ENCODE data around the gene DCAF5.

DCAF5 gene

DNA sequence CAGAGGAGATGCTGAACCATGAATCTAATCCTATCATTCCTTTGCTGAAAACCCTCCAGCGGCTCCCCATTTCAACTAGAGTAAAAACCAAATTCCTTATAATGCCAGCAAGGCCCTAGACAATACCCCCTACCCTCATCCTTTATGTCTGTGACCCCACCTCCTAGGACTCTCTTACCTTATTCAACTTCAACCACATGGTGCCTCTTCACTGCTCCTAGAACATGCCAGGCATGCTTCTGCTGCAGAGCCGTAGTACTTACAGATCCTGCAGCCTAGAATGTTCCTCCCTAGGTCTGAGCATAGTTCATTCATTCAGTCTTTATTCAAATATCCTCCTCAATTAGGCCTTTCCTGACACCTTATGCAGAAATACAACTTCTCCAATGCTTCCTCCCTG lies 54.9 kb downstream of the DCAF5 start:
- Histone ChIP-seq H3K79me2 (ENCODE audit: low read length) (no peaks in the 10 kb centered on the region), H3K27me3 (ENCODE audit: low read depth, low read length) (no peaks in the 10 kb centered on the region), H3K27ac (ENCODE audit: low read length) (no peak overlapping the region), H3K36me3 (replicated peaks; ENCODE audit: low read depth, low read length) (peaks cover 9% of the 10 kb centered on the region), H3K4me2 (ENCODE audit: low read length) (no peak overlapping the region), H3K4me3 (ENCODE audit: low read length) (no peak overlapping the region), H3K9me3 (ENCODE audit: insufficient read depth, low read length) (no peaks in the 10 kb centered on the region), H3K4me1 (ENCODE audit: low read length) (peaks cover 8% of the 10 kb centered on the region), H4K20me1 (ENCODE audit: insufficient read depth, low read length) (peaks cover 7% of the 10 kb centered on the region; the same call in 1 of the 2 replicates), H3K9ac (ENCODE audit: low read length) (no peak overlapping the region), H2AFZ (ENCODE audit: low read depth, low read length) (no peak overlapping the region)
- TF ChIP-seq, protein P1, sequence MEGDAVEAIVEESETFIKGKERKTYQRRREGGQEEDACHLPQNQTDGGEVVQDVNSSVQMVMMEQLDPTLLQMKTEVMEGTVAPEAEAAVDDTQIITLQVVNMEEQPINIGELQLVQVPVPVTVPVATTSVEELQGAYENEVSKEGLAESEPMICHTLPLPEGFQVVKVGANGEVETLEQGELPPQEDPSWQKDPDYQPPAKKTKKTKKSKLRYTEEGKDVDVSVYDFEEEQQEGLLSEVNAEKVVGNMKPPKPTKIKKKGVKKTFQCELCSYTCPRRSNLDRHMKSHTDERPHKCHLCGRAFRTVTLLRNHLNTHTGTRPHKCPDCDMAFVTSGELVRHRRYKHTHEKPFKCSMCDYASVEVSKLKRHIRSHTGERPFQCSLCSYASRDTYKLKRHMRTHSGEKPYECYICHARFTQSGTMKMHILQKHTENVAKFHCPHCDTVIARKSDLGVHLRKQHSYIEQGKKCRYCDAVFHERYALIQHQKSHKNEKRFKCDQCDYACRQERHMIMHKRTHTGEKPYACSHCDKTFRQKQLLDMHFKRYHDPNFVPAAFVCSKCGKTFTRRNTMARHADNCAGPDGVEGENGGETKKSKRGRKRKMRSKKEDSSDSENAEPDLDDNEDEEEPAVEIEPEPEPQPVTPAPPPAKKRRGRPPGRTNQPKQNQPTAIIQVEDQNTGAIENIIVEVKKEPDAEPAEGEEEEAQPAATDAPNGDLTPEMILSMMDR (IDR thresholded peaks at IDR 0.05; ENCODE audit: low read depth, low read length), result no peak
- TF ChIP-seq EZH2phosphoT487 (IDR thresholded peaks at IDR 0.05; ENCODE audit: low read depth), result no peak

DNA sequence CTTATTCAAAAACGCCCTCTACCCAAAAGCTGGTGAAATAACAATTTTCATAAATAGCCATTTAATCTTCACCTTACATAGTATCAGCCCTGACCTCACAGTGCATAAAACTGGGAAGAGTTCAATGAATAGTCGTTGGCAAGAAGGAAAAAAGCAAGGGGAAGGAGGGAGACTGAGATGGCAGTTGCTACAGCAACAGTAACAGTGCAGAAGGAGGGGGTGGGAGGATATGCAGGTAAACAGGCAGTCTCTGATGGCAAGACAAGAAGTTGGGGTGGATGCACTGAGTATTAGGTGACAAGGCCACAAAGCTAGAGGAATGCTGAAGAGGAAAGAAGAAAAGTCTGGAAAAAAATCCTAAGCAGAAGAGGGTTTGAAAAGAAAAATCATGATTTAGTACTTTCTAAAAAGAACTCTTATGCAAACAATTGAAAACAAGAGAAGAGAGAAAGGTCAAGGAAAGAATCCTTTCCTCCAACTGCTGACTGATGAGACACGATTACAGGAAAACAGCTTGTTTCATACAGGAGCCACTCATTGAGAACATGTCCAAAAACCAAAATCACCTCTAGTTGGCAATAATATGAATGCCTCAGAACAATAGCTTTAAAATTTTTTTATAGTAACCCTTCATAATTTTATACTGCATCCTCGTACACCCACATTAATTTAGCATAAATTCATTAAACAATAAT lies 56.0 kb downstream of the DCAF5 start:
- Histone ChIP-seq H3K4me3 (ENCODE audit: low read length) (no peak overlapping the region), H4K20me1 (ENCODE audit: insufficient read depth, low read length) (peaks cover 8% of the 10 kb centered on the region; the same call in 1 of the 2 replicates)

DNA sequence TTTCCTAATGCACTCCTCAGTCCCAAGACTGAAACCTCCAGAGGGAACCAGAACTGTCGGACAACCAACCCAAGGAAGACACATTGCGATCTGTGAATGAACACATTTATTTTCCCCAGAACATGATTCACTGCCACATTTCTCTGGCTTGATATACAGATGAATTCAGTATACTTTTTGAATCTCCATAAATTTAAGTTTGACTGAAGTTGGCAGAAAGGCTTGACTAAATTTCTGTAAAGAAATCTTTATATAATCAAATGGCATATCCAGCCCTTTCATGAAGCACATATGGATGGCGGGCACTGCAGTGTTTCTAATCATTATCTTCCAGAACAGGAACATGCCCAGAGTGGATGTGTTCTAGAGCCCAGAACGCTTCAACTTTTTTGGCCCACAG lies 56.7 kb downstream of the DCAF5 start:
- no peak overlapping the region for H3K4me3 ChIP-seq (ENCODE audit: low read length)
- no peaks in the 10 kb centered on the region for H3K9me3 ChIP-seq (ENCODE audit: insufficient read depth, low read length)
- no peaks in the 10 kb centered on the region for H3K79me2 ChIP-seq (ENCODE audit: low read length)
- TF ChIP-seq, protein P1 (IDR thresholded peaks at IDR 0.05; ENCODE audit: low read depth, low read length), result no peak
- no peak for TF ChIP-seq EZH2phosphoT487 (IDR thresholded peaks at IDR 0.05; ENCODE audit: low read depth)
- H3K4me1 ChIP-seq (ENCODE audit: low read length), result peaks cover 12% of the 10 kb centered on the region
- H3K9ac ChIP-seq (ENCODE audit: low read length), result no peak overlapping the region
- H3K4me2 ChIP-seq (ENCODE audit: low read length), result no peak overlapping the region
- no peaks in the 10 kb centered on the region for H3K27me3 ChIP-seq (ENCODE audit: low read depth, low read length)
- peaks cover 11% of the 10 kb centered on the region for H3K36me3 ChIP-seq (replicated peaks; ENCODE audit: low read depth, low read length)
- H4K20me1 ChIP-seq (ENCODE audit: insufficient read depth, low read length), result peaks cover 8% of the 10 kb centered on the region; the same call in 1 of the 2 replicates
- no peak overlapping the region for H3K27ac ChIP-seq (ENCODE audit: low read length)
- no peak overlapping the region for H2AFZ ChIP-seq (ENCODE audit: low read depth, low read length)

More for the DNA sequence above, 56.0 kb downstream of the DCAF5 start:
- H3K9me3 ChIP-seq (ENCODE audit: insufficient read depth, low read length), result no peaks in the 10 kb centered on the region
- no peak overlapping the region for H3K27ac ChIP-seq (ENCODE audit: low read length)
- no peaks in the 10 kb centered on the region for H3K27me3 ChIP-seq (ENCODE audit: low read depth, low read length)
- H3K9ac ChIP-seq (ENCODE audit: low read length), result no peak overlapping the region
- peaks cover 7% of the 10 kb centered on the region for H3K36me3 ChIP-seq (replicated peaks; ENCODE audit: low read depth, low read length)
- peaks cover 12% of the 10 kb centered on the region for H3K4me1 ChIP-seq (ENCODE audit: low read length)
- no peak overlapping the region for H3K4me2 ChIP-seq (ENCODE audit: low read length)
- no peaks in the 10 kb centered on the region for H3K79me2 ChIP-seq (ENCODE audit: low read length)
- no peak overlapping the region for H2AFZ ChIP-seq (ENCODE audit: low read depth, low read length)
- TF ChIP-seq, protein P1 (IDR thresholded peaks at IDR 0.05; ENCODE audit: low read depth, low read length), result peak; percentile 16; the same call in 1 of the 2 replicates
- TF ChIP-seq EZH2phosphoT487 (IDR thresholded peaks at IDR 0.05; ENCODE audit: low read depth), result no peak

DNA sequence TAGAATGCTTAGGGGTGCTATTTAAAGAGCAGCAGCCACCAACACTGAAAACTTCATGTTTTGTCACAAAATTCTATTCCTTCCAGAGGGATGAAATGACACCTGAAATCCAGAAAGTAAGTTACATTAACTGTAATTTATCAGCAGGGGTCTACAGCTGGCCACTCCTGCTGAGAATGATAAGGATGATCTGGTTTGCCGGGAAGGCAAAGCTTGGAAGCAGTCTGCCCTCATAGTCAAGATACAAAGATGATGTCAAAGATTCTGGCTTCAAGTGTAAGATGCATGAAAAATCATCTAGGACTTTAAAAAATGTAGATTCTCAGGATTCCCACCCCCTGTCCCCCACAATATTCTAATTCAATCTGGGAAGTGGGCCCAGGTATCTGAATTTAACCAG lies 58.4 kb downstream of the DCAF5 start:
- no peaks in the 10 kb centered on the region for H3K27me3 ChIP-seq (ENCODE audit: low read depth, low read length)
- H3K4me3 ChIP-seq (ENCODE audit: low read length), result no peak overlapping the region
- H3K4me1 ChIP-seq (ENCODE audit: low read length), result peaks cover 12% of the 10 kb centered on the region
- H3K27ac ChIP-seq (ENCODE audit: low read length), result no peak overlapping the region
- no peak overlapping the region for H3K4me2 ChIP-seq (ENCODE audit: low read length)
- H3K36me3 ChIP-seq (replicated peaks; ENCODE audit: low read depth, low read length), result peaks cover 22% of the 10 kb centered on the region
- H3K9me3 ChIP-seq (ENCODE audit: insufficient read depth, low read length), result no peaks in the 10 kb centered on the region
- no peak for TF ChIP-seq EZH2phosphoT487 (IDR thresholded peaks at IDR 0.05; ENCODE audit: low read depth)
- TF ChIP-seq, protein P1 (IDR thresholded peaks at IDR 0.05; ENCODE audit: low read depth, low read length), result no peak
- H4K20me1 ChIP-seq (ENCODE audit: insufficient read depth, low read length), result peaks cover 15% of the 10 kb centered on the region; the same call in 1 of the 2 replicates
- no peak overlapping the region for H3K9ac ChIP-seq (ENCODE audit: low read length)
- H2AFZ ChIP-seq (ENCODE audit: low read depth, low read length), result no peak overlapping the region
- no peaks in the 10 kb centered on the region for H3K79me2 ChIP-seq (ENCODE audit: low read length)
